ENCODE results near the gene CYFIP1. TPM values are rescaled to one million over a fixed set of nuclear protein-coding genes. Genes with fewer than 3 reads are reported as not detected.

The CYFIP1 gene
- total RNA-seq, 1 donor from 2014 or later: 116 TPM

DNA sequence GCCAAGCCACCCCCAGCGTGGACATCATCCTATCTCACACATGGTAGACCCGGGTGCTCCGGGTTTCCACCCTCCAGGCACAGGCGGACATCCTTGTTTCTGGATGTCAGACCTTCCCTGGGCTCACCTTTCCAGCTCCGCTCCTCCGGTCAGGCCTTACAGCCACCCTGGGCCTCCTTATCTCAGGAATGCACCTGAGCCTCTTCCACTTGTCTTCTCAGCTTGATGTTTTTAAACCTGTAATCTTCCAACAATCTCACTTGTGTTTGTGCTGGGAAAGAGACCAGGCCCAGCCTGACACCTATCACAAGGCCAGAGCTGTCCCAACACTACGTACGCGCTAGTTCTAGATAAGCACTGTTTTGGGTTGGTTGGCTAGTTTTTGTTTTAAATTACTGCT lies 87.8 kb downstream of the CYFIP1 start:
- no peak overlapping the region for H3K27ac Mint-ChIP-seq (ENCODE audit: unreplicated experiment)
- H3K4me1 Mint-ChIP-seq (ENCODE audit: low read depth, unreplicated experiment): peaks cover 19% of the 10 kb centered on the region
- Histone ChIP-seq H3K27me3 (ENCODE audit: insufficient read depth, low read length) (no peaks in the 10 kb centered on the region), H3K4me3 (ENCODE audit: insufficient read depth, low read depth, low read length) (no peak overlapping the region), H3K36me3 (ENCODE audit: insufficient read depth, low read length) (no peaks in the 10 kb centered on the region), H3K9me3 (ENCODE audit: insufficient read depth, low read depth, low read length) (no peaks in the 10 kb centered on the region), H3K27ac (ENCODE audit: low read depth, low read length) (no peak overlapping the region), H4K20me1 (ENCODE audit: insufficient read depth, low read length) (peaks cover 11% of the 10 kb centered on the region), H3K4me1 (ENCODE audit: insufficient read depth, low read length) (peaks cover 21% of the 10 kb centered on the region), H3K9ac (ENCODE audit: low read length) (no peak overlapping the region), H3K4me2 (ENCODE audit: low read length) (no peak overlapping the region), H3K79me2 (ENCODE audit: insufficient read depth, low read length) (no peaks in the 10 kb centered on the region), H2AFZ (ENCODE audit: low read depth, low read length) (no peak overlapping the region)
- no peak for TF ChIP-seq EZH2 (IDR thresholded peaks at IDR 0.05; ENCODE audit: insufficient read depth, low read length)
- TF ChIP-seq, protein P1, sequence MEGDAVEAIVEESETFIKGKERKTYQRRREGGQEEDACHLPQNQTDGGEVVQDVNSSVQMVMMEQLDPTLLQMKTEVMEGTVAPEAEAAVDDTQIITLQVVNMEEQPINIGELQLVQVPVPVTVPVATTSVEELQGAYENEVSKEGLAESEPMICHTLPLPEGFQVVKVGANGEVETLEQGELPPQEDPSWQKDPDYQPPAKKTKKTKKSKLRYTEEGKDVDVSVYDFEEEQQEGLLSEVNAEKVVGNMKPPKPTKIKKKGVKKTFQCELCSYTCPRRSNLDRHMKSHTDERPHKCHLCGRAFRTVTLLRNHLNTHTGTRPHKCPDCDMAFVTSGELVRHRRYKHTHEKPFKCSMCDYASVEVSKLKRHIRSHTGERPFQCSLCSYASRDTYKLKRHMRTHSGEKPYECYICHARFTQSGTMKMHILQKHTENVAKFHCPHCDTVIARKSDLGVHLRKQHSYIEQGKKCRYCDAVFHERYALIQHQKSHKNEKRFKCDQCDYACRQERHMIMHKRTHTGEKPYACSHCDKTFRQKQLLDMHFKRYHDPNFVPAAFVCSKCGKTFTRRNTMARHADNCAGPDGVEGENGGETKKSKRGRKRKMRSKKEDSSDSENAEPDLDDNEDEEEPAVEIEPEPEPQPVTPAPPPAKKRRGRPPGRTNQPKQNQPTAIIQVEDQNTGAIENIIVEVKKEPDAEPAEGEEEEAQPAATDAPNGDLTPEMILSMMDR (IDR thresholded peaks at IDR 0.05; ENCODE audit: insufficient read depth, low read depth, low read length): no peak
- H3K4me3 Mint-ChIP-seq (ENCODE audit: unreplicated experiment): no peak overlapping the region
- FAIRE-seq (no peak), DNase-seq (ENCODE audit: low read depth) (no peak)
- H3K9me3 Mint-ChIP-seq (ENCODE audit: unreplicated experiment): no peaks in the 10 kb centered on the region
- H3K27me3 Mint-ChIP-seq (ENCODE audit: low read depth, unreplicated experiment): no peaks in the 10 kb centered on the region
- peaks cover 12% of the 10 kb centered on the region for H3K36me3 Mint-ChIP-seq (ENCODE audit: low read depth, unreplicated experiment)

DNA sequence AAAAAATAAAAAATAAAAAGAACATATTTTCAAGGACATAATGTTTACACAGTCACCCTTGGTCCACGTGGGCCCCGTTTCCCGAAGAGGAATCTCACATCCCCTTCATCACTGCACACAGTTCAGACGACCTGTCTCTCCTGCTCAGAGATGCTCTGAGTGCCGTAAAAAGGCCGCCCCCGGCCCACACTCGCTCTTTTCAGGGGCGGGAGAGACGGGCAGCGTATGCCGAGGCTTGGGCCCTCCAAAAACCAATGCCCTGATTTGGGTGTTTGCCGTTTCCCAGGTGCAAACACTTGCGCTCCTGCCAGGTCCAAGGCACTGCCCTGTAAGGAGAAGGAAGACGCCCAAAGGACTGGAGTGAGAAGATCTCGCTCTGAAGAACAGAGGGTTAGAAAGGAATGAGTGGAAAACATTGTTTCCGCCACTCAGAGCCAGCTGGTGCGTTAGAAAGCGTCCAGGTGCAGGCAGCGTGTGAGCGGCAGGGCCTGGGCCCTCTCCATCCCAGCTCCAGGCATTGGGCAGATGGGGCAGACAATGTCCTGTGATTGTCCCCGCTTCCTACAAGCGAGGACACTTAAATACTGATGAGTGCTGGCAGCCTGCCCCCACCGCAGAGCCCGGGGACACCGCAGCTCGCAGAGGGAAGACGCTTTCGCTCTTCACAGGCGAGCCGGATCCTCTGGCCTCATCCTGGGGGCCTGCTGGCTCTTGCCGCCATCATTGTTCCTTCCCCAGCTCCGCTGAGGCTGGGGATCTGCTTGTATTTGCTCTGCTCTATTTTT lies 88.5 kb downstream of the CYFIP1 start:
- Histone ChIP-seq H3K36me3 (ENCODE audit: insufficient read depth, low read length) (no peaks in the 10 kb centered on the region), H3K79me2 (ENCODE audit: insufficient read depth, low read length) (no peaks in the 10 kb centered on the region), H3K4me1 (ENCODE audit: insufficient read depth, low read length) (peaks cover 24% of the 10 kb centered on the region), H3K27ac (ENCODE audit: low read depth, low read length) (no peak overlapping the region), H3K27me3 (ENCODE audit: insufficient read depth, low read length) (no peaks in the 10 kb centered on the region), H3K4me3 (ENCODE audit: insufficient read depth, low read depth, low read length) (no peak overlapping the region), H2AFZ (ENCODE audit: low read depth, low read length) (no peak overlapping the region), H3K9ac (ENCODE audit: low read length) (no peak overlapping the region), H4K20me1 (ENCODE audit: insufficient read depth, low read length) (peaks cover 16% of the 10 kb centered on the region), H3K4me2 (ENCODE audit: low read length) (no peak overlapping the region), H3K9me3 (ENCODE audit: insufficient read depth, low read depth, low read length) (no peaks in the 10 kb centered on the region)
- H3K36me3 Mint-ChIP-seq (ENCODE audit: low read depth, unreplicated experiment): peaks cover 12% of the 10 kb centered on the region
- FAIRE-seq: no peak
- no peak overlapping the region for H3K27ac Mint-ChIP-seq (ENCODE audit: unreplicated experiment)
- H3K4me1 Mint-ChIP-seq (ENCODE audit: low read depth, unreplicated experiment): peaks cover 21% of the 10 kb centered on the region
- H3K9me3 Mint-ChIP-seq (ENCODE audit: unreplicated experiment): no peaks in the 10 kb centered on the region
- no peaks in the 10 kb centered on the region for H3K27me3 Mint-ChIP-seq (ENCODE audit: low read depth, unreplicated experiment)
- H3K4me3 Mint-ChIP-seq (ENCODE audit: unreplicated experiment): no peak overlapping the region
- no peak for DNase-seq (ENCODE audit: low read depth)
- TF ChIP-seq, protein P1 (IDR thresholded peaks at IDR 0.05; ENCODE audit: insufficient read depth, low read depth, low read length): no peak
- TF ChIP-seq EZH2 (IDR thresholded peaks at IDR 0.05; ENCODE audit: insufficient read depth, low read length): no peak

DNA sequence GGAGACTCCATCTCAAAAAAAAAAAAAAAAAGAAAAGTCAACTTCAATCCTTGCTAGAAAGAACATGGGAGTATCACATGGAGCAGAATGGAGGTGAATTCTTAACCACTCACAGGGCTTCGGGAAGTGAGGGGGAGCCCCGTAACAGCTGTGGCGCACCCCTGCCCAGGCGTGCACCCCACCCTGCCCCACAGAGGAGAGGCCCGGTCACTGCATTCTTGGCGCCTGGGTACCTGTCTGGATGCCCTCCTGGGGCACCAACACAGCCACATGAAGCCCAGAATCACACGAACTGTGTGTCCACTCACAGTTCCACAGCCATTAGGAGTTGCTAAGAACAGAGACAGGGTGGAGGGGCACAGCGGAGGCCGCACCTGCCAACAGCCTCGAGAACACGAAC lies 89.9 kb downstream of the CYFIP1 start:
- Histone ChIP-seq H2AFZ (ENCODE audit: low read depth, low read length) (no peak overlapping the region), H3K9ac (ENCODE audit: low read length) (no peak overlapping the region), H3K4me3 (ENCODE audit: insufficient read depth, low read depth, low read length) (no peak overlapping the region), H3K9me3 (ENCODE audit: insufficient read depth, low read depth, low read length) (no peaks in the 10 kb centered on the region), H3K4me2 (ENCODE audit: low read length) (no peak overlapping the region), H3K4me1 (ENCODE audit: insufficient read depth, low read length) (peaks cover 16% of the 10 kb centered on the region), H3K79me2 (ENCODE audit: insufficient read depth, low read length) (no peaks in the 10 kb centered on the region), H4K20me1 (ENCODE audit: insufficient read depth, low read length) (peaks cover 16% of the 10 kb centered on the region), H3K36me3 (ENCODE audit: insufficient read depth, low read length) (no peaks in the 10 kb centered on the region), H3K27ac (ENCODE audit: low read depth, low read length) (no peak overlapping the region), H3K27me3 (ENCODE audit: insufficient read depth, low read length) (no peaks in the 10 kb centered on the region)
- Mint-ChIP-seq H3K36me3 (ENCODE audit: low read depth, unreplicated experiment) (peaks cover 12% of the 10 kb centered on the region), H3K4me1 (ENCODE audit: low read depth, unreplicated experiment) (peaks cover 18% of the 10 kb centered on the region), H3K27ac (ENCODE audit: unreplicated experiment) (no peak overlapping the region), H3K4me3 (ENCODE audit: unreplicated experiment) (no peak overlapping the region), H3K27me3 (ENCODE audit: low read depth, unreplicated experiment) (no peaks in the 10 kb centered on the region), H3K9me3 (ENCODE audit: unreplicated experiment) (no peaks in the 10 kb centered on the region)
- DNase-seq (ENCODE audit: low read depth) (no peak), FAIRE-seq (no peak)
- no peak for TF ChIP-seq EZH2 (IDR thresholded peaks at IDR 0.05; ENCODE audit: insufficient read depth, low read length)
- TF ChIP-seq, protein P1 (IDR thresholded peaks at IDR 0.05; ENCODE audit: insufficient read depth, low read depth, low read length): no peak

All from astrocyte (in vitro differentiated cells and primary cell).